ENCODE results near the gene RAD51D.

DNA sequence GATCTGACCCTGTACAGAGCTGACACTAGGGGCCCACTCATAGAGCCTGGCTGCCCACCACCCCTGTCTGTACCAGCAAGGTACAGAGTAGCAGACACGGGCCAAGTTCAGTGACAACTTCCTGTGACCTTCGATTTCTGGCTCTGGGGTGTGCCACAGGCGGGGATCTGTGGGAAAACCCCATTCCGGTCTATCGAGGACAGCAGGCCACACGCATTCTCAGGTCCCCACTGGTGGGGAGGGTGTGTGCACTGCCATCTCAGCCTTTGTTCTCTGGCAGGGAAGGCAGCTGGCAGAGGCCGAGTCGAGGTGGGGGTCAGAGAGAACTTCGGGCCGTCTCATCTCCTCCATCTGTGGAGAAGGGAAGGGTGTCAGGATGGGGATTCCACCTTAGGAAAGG is 12.4 kb upstream of the RAD51D start:
- TF ChIP-seq, protein P1, sequence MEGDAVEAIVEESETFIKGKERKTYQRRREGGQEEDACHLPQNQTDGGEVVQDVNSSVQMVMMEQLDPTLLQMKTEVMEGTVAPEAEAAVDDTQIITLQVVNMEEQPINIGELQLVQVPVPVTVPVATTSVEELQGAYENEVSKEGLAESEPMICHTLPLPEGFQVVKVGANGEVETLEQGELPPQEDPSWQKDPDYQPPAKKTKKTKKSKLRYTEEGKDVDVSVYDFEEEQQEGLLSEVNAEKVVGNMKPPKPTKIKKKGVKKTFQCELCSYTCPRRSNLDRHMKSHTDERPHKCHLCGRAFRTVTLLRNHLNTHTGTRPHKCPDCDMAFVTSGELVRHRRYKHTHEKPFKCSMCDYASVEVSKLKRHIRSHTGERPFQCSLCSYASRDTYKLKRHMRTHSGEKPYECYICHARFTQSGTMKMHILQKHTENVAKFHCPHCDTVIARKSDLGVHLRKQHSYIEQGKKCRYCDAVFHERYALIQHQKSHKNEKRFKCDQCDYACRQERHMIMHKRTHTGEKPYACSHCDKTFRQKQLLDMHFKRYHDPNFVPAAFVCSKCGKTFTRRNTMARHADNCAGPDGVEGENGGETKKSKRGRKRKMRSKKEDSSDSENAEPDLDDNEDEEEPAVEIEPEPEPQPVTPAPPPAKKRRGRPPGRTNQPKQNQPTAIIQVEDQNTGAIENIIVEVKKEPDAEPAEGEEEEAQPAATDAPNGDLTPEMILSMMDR (optimal IDR thresholded peaks at IDR 0.05 in 1 of 3, IDR thresholded peaks at IDR 0.05 in 1 of 3, conservative IDR thresholded peaks at IDR 0.05 in 1 of 3; ENCODE audit: extremely low read depth in 1 of 3, insufficient read depth in 2 of 3, low read length in 3 of 3), result no peak
- no peak for TF ChIP-seq EZH2 (IDR thresholded peaks at IDR 0.05; ENCODE audit: low read length)

Data from keratinocyte (primary cell).